ENCODE measurements around the gene PGC. TPM values are rescaled to one million over a fixed set of nuclear protein-coding genes. Genes with fewer than 3 reads are reported as not detected.
A peak's percentile ranks its signal among the peaks of the same experiment; 100 is the strongest.

PGC gene
- total RNA-seq, 2 experiments from 2014 or later, result not detected

DNA sequence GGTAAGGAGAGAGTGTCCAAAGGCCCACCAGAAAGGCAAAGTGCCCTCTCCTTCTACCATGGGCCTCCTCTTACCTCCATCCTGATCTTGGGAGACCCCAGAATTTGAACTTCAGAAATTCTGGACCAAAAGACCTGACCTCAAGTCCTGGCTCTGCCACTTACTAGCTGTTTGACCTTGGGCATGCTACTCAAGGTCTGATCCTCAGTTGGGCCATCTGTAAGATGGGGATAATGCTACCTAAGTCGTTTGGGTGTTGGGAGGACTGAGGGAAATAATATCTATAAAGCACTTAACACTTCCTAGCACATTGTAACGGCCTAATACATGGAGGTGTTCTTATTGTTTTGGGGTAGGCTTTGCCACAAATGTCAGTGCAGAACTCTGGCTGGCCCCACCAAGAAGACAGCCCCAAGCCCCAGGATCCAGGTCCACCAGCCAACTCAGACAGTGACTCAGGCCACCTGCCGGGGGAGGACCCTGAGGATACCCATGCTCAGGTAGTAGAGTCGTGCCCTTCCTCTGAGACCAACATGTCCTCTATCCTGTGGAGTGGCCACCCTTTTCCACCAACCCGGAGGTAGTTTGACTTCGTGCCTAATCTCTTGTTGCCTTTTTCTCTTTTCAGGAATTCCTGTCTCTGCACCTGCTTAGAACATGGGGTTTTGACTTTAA, 36.0 kb upstream of the PGC start:
- H3K4me1 Mint-ChIP-seq, result peaks cover 29% of the 10 kb centered on the region
- ChIA-PET POLR2A (interaction anchor here (1.3 kb wide), 1 partner anchor 8 kb away, joined by 3 read pairs; no protein-coding TSS in a partner anchor), CTCF (interaction anchor here (0.7 to 13.2 kb wide), 6 partner anchors 138 to 386 kb away, joined by 3 to 266 read pairs (median 3); partner anchors contain the start of genes BYSL, MED20 and TAF8)
- no peak overlapping the region for H3K27ac Mint-ChIP-seq
- H3K27me3 Mint-ChIP-seq, result peaks cover 15% of the 10 kb centered on the region
- peaks cover 3% of the 10 kb centered on the region for H3K36me3 Mint-ChIP-seq (ENCODE audit: low read depth)
- DNase-seq, result no peak
- no peaks in the 10 kb centered on the region for H3K9me3 Mint-ChIP-seq
- no peak overlapping the region for H3K4me3 Mint-ChIP-seq

DNA sequence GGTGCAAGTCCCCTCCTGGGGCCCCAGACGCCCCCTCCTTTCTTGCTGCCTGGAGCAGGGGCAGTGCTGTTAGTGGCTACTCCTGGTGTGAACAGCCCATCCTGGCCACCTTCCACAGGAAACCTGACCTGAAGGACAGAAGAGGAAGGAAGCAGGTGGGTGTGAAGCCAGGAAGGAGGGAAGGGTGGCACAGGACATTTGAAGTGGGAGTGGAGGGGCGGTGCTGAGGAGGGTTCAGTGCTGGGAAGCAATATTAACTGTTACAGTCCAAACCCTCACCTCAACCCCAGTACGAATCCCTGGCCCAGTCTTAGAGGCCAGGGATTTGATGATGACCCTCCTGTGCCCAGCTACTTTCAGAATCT, 34.2 kb upstream of the PGC start:
- Mint-ChIP-seq H3K4me3 (peak overlapping the region; percentile 54), H3K27ac (no peak overlapping the region), H3K36me3 (ENCODE audit: low read depth) (no peaks in the 10 kb centered on the region), H3K4me1 (peaks cover 29% of the 10 kb centered on the region), H3K9me3 (no peaks in the 10 kb centered on the region), H3K27me3 (peaks cover 15% of the 10 kb centered on the region)
- no peak for DNase-seq
- ChIA-PET POLR2A (interaction anchor here (1.3 kb wide), 1 partner anchor 161 kb away, joined by 3 read pairs; no protein-coding TSS in a partner anchor), CTCF (interaction anchor here (1.0 to 13.2 kb wide), 5 partner anchors 16 to 287 kb away, joined by 3 to 266 read pairs (median 3); partner anchors contain the start of genes BYSL, MED20 and TAF8)

DNA sequence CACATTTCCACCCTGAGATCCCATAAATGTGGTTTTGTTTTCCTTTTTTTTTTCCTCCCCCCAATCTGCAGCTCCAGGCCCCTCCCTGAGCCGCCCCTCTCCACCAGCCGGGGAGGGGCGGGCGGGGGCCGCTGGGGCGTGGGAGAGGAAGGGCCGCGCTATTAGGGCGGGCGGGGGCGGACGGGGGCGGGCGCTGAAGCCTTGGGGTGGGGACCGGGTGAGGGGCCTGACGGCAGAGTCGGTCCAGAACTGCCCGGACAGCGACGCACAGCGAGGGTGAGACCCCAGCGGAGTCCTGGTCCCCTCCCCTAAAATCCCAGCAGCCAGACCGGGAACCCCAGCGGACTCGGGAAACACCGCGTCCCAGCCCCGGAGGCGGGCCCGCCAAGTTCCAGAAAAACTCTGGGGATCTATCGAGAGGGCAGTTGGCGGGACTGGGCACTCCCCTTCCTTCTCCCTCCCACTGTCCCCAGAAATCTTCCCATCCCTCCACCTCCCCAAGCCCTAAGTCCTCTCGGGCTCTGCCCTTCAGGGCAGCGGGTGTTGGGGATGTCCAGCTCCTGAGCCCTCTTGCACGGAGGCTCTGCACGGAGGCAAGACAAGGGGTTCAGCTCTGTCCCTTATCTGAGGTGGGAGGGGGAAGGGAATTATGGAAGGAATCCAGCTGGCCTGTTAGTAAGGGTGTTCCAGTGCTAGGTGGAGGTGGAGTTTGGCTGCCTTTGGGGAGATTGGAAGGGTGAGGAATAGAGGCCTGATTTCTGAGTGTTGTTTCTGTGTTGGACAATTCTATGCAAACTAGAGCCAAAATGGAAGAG, 33.6 kb upstream of the PGC start, which contains the start of gene PRICKLE4:
TSS of gene PRICKLE4 (plus strand) at position 232 of the 815 bp plus-strand sequence. CDS start 2,692 bp downstream, outside the sequence.
- Mint-ChIP-seq H3K36me3 (ENCODE audit: low read depth) (no peaks in the 10 kb centered on the region), H3K27me3 (peaks cover 15% of the 10 kb centered on the region), H3K9me3 (no peaks in the 10 kb centered on the region), H3K27ac (peak within 1 kb of the TSS; percentile 6), H3K4me1 (peaks cover 25% of the 10 kb centered on the region), H3K4me3 (peak within 1 kb of the TSS; percentile 85)
- ChIA-PET POLR2A (interaction anchor here (1.3 kb wide), 1 partner anchor 162 kb away, joined by 3 read pairs; no protein-coding TSS in a partner anchor), CTCF (interaction anchor here (0.6 to 13.2 kb wide), 6 partner anchors 16 to 287 kb away, joined by 3 to 266 read pairs (median 3); partner anchors contain the start of genes BYSL, MED20 and TAF8)
- DNase-seq, result no peak

DNA sequence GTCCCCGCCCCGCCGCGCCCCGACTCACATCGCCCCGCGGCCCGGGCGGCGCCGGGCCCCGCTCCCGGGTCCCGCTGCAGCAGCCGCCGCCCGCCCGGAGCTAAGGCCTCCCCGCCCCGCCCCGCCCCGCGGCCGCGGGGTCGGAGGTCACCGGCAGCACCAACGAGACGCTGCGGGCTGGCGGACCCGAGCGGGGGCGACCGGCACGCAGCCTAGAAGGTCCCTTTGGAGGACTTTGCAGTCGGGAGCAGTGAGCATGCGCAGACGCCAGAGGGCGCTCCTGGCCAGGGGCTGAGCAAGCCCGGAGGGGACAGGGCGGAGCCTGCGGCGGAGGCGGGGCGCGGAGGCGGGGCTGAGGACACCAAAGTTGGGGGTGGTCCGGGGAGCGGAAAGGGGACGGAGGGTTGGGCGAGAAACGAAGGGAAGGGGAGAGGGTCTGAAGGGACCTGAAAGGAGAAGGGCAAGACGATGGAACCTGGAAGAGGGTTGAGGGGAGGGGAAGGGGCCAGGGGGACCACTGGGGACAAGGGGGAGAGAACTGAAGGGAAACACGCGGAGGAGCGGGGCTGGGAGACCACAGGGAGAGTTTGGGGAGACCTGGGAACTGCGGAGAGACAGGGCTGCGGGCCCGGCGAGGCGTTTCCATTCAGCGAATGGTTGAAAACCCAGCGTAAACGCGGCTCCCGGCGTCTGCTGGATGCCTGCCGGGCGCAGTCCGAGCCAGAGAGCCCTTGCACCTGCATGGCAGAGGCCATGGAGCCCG, 32.8 kb upstream of the PGC start, which contains the start of gene FRS3:
TSS of gene FRS3 (minus strand) at position 113 of the 763 bp plus-strand sequence. CDS start 2,913 bp downstream, outside the sequence.
- peaks cover 3% of the 10 kb centered on the region for H3K36me3 Mint-ChIP-seq (ENCODE audit: low read depth)
- POLR2A ChIA-PET, result interaction anchor here (1.0 kb wide), 1 partner anchor 269 kb away, joined by 6 read pairs; no protein-coding TSS in a partner anchor
- CTCF ChIA-PET, result interaction anchor here (0.5 to 13.2 kb wide), 11 partner anchors 17 to 961 kb away, joined by 3 to 266 read pairs (median 3); partner anchors contain the start of genes BYSL, MED20, TAF8 and TFEB
- H3K4me1 Mint-ChIP-seq, result peaks cover 23% of the 10 kb centered on the region
- no peaks in the 10 kb centered on the region for H3K9me3 Mint-ChIP-seq
- H3K27ac Mint-ChIP-seq, result peak within 1 kb of the TSS; percentile 73
- H3K4me3 Mint-ChIP-seq, result peak within 1 kb of the TSS; percentile 87
- peak; percentile 99 for DNase-seq
- peaks cover 15% of the 10 kb centered on the region for H3K27me3 Mint-ChIP-seq

GRCh38 chr6:41779336-41779735, 32.1 kb upstream of the PGC start:
- Mint-ChIP-seq H3K4me1 (peaks cover 23% of the 10 kb centered on the region), H3K27me3 (peaks cover 15% of the 10 kb centered on the region), H3K36me3 (ENCODE audit: low read depth) (peaks cover 7% of the 10 kb centered on the region), H3K9me3 (no peaks in the 10 kb centered on the region), H3K4me3 (peak overlapping the region; percentile 87), H3K27ac (peak overlapping the region; percentile 73)
- DNase-seq, result no peak
- ChIA-PET POLR2A (interaction anchor here (1.0 kb wide), 1 partner anchor 269 kb away, joined by 6 read pairs; no protein-coding TSS in a partner anchor), CTCF (interaction anchor here (0.5 to 13.2 kb wide), 9 partner anchors 18 to 962 kb away, joined by 3 to 266 read pairs (median 3); partner anchors contain the start of genes BYSL, MED20, TAF8 and TFEB)

GRCh38 chr6:41778895-41779294, 31.7 kb upstream of the PGC start:
- H3K4me3 Mint-ChIP-seq, result peak overlapping the region; percentile 87
- H3K27ac Mint-ChIP-seq, result peak overlapping the region; percentile 73
- H3K36me3 Mint-ChIP-seq (ENCODE audit: low read depth), result peaks cover 7% of the 10 kb centered on the region
- peaks cover 15% of the 10 kb centered on the region for H3K27me3 Mint-ChIP-seq
- DNase-seq, result no peak
- ChIA-PET POLR2A (interaction anchor here (1.4 kb wide), 1 partner anchor 8 kb away, joined by 7 read pairs; the partner anchor contains the start of gene TOMM6), CTCF (interaction anchor here (1.1 to 3.1 kb wide), 5 partner anchors 8 to 326 kb away, joined by 3 to 27 read pairs (median 5); partner anchors contain the start of gene TOMM6)
- H3K4me1 Mint-ChIP-seq, result peaks cover 23% of the 10 kb centered on the region
- H3K9me3 Mint-ChIP-seq, result no peaks in the 10 kb centered on the region

DNA sequence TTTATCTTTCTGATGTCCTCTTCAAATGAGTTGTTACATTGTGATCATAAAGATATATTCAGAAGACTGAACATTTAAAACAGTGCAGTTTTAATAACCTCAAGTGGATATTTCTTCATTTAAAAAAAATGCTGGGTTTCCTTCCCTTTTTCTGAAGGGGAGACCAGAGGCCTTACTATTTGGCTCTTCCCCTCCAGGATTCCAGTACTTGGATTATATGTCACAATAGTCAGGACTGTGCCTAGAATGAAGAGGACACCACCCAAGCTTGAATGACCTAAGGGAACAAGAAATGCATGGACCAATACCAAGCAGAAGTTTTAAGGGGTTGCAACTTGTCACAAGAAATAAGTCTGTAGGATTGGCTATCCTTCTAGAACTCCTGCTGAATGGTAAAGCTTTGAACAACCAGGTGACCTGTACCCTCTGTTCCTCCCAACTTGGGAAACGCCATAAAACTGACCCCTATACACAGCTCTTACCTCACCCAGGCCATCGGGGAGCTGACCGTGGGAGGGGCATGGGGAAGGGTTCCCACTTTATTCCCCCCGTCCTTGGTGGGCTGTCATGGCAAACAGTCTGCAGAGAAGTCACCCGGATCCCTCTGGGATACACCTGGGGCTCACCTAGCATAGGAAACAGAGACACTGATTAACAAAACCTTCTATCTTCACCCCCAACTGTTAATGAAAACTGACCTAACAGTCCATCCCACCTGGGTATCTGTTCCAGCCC, 30.5 kb upstream of the PGC start:
- DNase-seq, result no peak
- CTCF ChIA-PET, result interaction anchor here (0.7 to 3.1 kb wide), 8 partner anchors 9 to 327 kb away, joined by 3 to 27 read pairs (median 4); partner anchors contain the start of gene TOMM6
- Mint-ChIP-seq H3K4me1 (peaks cover 23% of the 10 kb centered on the region), H3K27me3 (peaks cover 9% of the 10 kb centered on the region), H3K4me3 (peak overlapping the region; percentile 87), H3K9me3 (no peaks in the 10 kb centered on the region), H3K36me3 (ENCODE audit: low read depth) (peaks cover 7% of the 10 kb centered on the region), H3K27ac (peak overlapping the region; percentile 55)
- POLR2A ChIA-PET, result interaction anchor here (1.4 kb wide), 2 partner anchors 9 to 266 kb away, joined by 4 to 7 read pairs; partner anchors contain the start of gene TOMM6

DNA sequence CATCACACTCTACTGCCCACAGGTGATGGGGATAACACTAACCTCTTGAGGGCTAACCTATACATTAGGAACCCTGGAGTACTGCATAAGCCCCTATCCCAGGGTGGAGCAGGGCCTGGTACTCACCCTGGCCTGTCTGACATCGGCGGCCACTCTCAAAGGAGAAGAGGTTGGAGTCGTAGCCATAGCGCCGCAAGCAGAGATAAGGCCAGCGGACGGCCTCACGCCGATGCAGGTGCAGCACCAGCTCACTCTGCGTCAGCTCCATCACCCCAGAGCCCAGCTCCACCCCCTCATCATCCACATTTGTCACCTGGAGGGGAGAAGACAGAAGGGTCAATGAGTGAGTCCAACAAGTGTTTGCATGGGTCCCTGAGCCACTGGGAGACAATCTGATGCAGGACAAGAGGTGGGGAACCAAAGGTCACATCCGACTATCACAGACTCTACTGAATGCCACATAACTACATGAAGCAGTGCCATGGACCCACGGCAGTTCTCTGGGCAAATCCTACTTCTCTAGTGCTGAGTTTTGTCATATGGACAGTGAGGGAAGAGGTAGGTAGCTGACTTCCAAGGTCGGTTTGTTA, 28.2 kb upstream of the PGC start:
- no peak for DNase-seq
- H3K36me3 Mint-ChIP-seq (ENCODE audit: low read depth), result peaks cover 16% of the 10 kb centered on the region
- H3K4me1 Mint-ChIP-seq, result peaks cover 14% of the 10 kb centered on the region
- POLR2A ChIA-PET, result interaction anchor here (0.7 kb wide), 1 partner anchor 12 kb away, joined by 3 read pairs; the partner anchor contains the start of gene TOMM6
- H3K27me3 Mint-ChIP-seq, result no peaks in the 10 kb centered on the region
- H3K4me3 Mint-ChIP-seq, result no peak overlapping the region
- CTCF ChIA-PET, result interaction anchor here (0.6 to 1.3 kb wide), 4 partner anchors 8 to 186 kb away, joined by 3 to 4 read pairs (median 4); no protein-coding TSS in a partner anchor
- no peak overlapping the region for H3K27ac Mint-ChIP-seq
- H3K9me3 Mint-ChIP-seq, result no peaks in the 10 kb centered on the region

DNA sequence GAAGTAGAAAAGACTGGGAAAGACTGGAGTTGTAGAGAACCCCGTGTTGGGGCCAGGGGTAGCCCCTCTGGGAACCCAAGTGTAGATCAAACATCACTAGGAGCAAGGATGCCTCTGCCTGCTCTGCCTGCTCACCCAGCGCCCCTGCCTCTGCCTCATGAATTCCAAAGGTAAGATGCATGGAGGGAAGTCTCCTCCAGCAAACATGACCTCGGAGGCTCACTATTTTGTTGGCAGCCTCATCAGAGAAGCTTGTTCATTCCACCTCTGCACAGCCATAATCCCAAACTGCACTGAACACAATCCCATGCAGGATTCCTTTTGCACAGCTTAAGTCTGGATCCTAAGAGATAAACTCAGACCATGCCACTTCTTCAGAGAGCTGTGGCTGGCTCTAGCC, 27.6 kb upstream of the PGC start:
- H3K27me3 Mint-ChIP-seq, result no peaks in the 10 kb centered on the region
- H3K4me1 Mint-ChIP-seq, result peaks cover 11% of the 10 kb centered on the region
- no peak overlapping the region for H3K27ac Mint-ChIP-seq
- H3K9me3 Mint-ChIP-seq, result no peaks in the 10 kb centered on the region
- peaks cover 16% of the 10 kb centered on the region for H3K36me3 Mint-ChIP-seq (ENCODE audit: low read depth)
- no peak for DNase-seq
- ChIA-PET CTCF (interaction anchor here (0.8 to 1.2 kb wide), 2 partner anchors 11 to 69 kb away, joined by 3 read pairs; no protein-coding TSS in a partner anchor), POLR2A (no interaction called here)
- H3K4me3 Mint-ChIP-seq, result no peak overlapping the region

DNA sequence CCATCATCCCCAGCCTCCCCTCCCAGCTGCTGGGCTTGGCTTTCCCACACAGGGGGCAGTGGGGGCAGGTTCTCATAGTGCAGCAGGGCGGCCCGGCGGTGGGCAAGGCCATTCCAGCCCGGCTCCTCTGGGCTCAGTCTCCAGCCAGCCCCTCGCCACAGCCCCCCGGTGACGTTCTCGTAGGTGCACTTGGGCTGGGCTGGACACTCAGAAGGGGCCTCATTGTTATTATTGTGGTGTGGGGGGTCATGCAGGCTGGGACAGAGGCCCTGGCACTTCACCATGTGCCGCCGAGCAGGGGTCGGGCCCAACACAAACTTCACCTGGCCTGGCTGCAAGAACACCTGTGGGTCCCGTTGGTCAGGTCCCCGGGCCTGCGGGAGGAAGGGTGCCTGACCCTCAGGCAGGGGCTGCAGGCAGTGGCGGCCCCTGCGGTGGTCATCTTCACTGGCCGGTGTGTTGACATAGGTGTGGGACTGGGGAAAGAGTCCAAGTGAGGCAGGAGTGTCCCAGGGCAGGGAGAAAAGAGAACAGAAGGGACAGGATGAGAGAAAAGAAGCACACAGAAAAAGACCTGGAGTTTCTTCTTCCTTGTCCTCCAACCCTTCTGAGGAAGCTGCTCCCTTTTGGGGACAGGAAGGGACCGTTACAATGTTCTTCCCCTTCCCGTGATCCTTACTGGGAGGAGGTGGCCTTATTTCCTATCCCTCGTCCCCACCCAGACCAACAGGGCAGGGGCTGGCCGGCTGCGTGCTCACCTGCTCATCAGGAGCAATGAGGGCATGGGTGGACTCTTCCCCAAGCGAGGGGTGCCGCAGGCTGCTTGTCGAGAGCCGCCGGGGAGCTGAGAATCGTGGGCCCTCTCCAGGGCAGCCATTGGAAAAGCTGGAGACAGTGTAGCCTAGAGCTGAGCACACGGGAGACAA, 24.1 kb upstream of the PGC start:
- ChIA-PET POLR2A (no interaction called here), CTCF (interaction anchor here (0.8 kb wide), 1 partner anchor 9 kb away, joined by 3 read pairs; no protein-coding TSS in a partner anchor)
- Mint-ChIP-seq H3K27me3 (no peaks in the 10 kb centered on the region), H3K4me3 (no peak overlapping the region), H3K36me3 (ENCODE audit: low read depth) (peaks cover 16% of the 10 kb centered on the region), H3K4me1 (peaks cover 12% of the 10 kb centered on the region), H3K27ac (no peak overlapping the region), H3K9me3 (no peaks in the 10 kb centered on the region)
- no peak for DNase-seq
